ENCODE data around the gene CXCR5. TPM values are rescaled to one million over a fixed set of nuclear protein-coding genes. Genes with fewer than 3 reads are reported as not detected.

The CXCR5 gene
- total and polyA plus RNA-seq, 10 of the 15 experiments (the other 5 are each of a cell fraction or from before 2014, with no cell fraction given): 0.03 to 0.63 (median 0.25) TPM

DNA sequence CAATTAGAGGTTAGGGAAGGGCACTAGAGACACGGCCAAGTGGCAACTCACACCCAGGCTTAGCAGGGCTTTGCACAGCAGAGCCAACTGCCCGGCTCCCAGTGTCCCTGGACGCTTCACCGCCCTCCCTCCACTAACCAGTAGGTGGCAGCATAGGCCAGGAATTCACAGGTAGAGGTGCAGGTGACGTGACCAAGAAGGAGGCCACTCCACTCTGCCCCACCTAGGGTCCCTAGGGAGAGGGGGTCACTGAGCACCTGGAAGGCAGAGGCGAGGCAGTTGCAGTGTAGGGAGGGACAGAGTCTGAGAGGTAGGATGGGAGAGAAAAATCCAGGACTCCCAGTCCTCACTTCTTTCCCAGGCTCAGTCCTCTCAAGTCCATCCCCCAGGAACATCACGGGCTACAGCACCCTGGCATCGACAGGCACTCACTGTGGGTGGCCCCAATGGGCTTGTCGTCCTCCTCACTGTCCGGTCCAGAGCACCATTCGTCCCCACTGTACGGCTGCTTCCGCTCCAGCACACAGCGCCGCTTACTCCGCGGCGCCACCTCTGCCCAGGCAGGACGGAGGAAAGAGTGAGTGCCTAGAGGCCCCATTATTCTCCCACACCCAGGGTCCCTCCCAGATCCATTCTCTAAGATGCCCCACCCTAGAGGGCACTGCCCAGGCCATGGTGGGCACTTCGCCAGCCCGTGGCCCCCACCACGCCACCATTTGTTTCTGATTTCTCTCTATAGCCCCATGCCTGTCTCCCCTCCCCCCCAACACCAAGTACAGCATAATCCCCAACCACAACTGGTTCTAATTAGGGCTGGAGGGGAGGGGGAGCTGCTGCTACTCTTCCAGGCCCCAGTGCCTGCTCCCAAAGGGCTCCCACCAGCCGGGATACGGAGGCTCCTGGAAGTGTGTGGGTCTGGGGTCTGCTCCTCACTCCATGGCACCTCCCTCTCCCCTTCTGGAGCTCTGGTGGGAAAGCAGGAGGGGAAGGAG lies 23.7 kb downstream of the CXCR5 start (continued):
- TF ChIP-seq MEF2B (IDR thresholded peaks at IDR 0.05; ENCODE audit: partially characterized antibody, poor library complexity, severe bottlenecking) (peak; percentile 96), MXI1 (IDR thresholded peaks at IDR 0.05; ENCODE audit: low read depth, low read length) (no peak), ATF7 (IDR thresholded peaks at IDR 0.05; ENCODE audit: low read depth) (peak; percentile 94), KDM1A (IDR thresholded peaks at IDR 0.05; ENCODE audit: borderline replicate concordance) (no peak), ZNF384 (IDR thresholded peaks at IDR 0.05; ENCODE audit: borderline replicate concordance, low read depth, low read length) (no peak), POLR2AphosphoS2 (IDR thresholded peaks at IDR 0.05; ENCODE audit: low read depth, low read length) (no peak), IKZF1 (conservative IDR thresholded peaks at IDR 0.05) (peak; percentile 64; the same call in 1 of the 2 replicates), SMAD1 (IDR thresholded peaks at IDR 0.05; ENCODE audit: low read depth, partially characterized antibody) (no peak), TCF12 (IDR thresholded peaks at IDR 0.05; ENCODE audit: low read depth, low read length) (0 out of 2 replicates have a peak, but pooled peaks have one; percentile 49), BRCA1 (IDR thresholded peaks at IDR 0.05; ENCODE audit: low read depth, low read length) (no peak), NFXL1 (IDR thresholded peaks at IDR 0.05; ENCODE audit: borderline replicate concordance) (no peak), STAT1 (conservative IDR thresholded peaks at IDR 0.05) (no peak), NFYB (IDR thresholded peaks at IDR 0.05; ENCODE audit: insufficient read depth, low read depth, low read length) (no peak), POU2F2 (IDR thresholded peaks at IDR 0.05; ENCODE audit: borderline replicate concordance, low read depth, low read length) (no peak; the same call in 2 of the 3 replicates), RAD51 (IDR thresholded peaks at IDR 0.05) (no peak), CBFB (IDR thresholded peaks at IDR 0.05; ENCODE audit: low read depth) (no peak), EED (IDR thresholded peaks at IDR 0.05; ENCODE audit: low read depth) (no peak), YY1 (IDR thresholded peaks at IDR 0.05; ENCODE audit: low read depth, low read length) (peak; percentile 54; the same call in 1 of the 2 replicates), HDGF (IDR thresholded peaks at IDR 0.05) (peak; percentile 69; the same call in 1 of the 2 replicates), BHLHE40 (IDR thresholded peaks at IDR 0.05; ENCODE audit: borderline replicate concordance in 1 of 2, low read depth in 2 of 2, low read length in 1 of 2) (peak; percentile 56 to 61; a peak in 3 of 4 replicates), SP1 (IDR thresholded peaks at IDR 0.05; ENCODE audit: low read depth, low read length) (no peak)
- TF ChIP-seq, protein P1, sequence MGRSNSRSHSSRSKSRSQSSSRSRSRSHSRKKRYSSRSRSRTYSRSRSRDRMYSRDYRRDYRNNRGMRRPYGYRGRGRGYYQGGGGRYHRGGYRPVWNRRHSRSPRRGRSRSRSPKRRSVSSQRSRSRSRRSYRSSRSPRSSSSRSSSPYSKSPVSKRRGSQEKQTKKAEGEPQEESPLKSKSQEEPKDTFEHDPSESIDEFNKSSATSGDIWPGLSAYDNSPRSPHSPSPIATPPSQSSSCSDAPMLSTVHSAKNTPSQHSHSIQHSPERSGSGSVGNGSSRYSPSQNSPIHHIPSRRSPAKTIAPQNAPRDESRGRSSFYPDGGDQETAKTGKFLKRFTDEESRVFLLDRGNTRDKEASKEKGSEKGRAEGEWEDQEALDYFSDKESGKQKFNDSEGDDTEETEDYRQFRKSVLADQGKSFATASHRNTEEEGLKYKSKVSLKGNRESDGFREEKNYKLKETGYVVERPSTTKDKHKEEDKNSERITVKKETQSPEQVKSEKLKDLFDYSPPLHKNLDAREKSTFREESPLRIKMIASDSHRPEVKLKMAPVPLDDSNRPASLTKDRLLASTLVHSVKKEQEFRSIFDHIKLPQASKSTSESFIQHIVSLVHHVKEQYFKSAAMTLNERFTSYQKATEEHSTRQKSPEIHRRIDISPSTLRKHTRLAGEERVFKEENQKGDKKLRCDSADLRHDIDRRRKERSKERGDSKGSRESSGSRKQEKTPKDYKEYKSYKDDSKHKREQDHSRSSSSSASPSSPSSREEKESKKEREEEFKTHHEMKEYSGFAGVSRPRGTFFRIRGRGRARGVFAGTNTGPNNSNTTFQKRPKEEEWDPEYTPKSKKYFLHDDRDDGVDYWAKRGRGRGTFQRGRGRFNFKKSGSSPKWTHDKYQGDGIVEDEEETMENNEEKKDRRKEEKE (IDR thresholded peaks at IDR 0.05): no peak
- TF ChIP-seq, protein P2, sequence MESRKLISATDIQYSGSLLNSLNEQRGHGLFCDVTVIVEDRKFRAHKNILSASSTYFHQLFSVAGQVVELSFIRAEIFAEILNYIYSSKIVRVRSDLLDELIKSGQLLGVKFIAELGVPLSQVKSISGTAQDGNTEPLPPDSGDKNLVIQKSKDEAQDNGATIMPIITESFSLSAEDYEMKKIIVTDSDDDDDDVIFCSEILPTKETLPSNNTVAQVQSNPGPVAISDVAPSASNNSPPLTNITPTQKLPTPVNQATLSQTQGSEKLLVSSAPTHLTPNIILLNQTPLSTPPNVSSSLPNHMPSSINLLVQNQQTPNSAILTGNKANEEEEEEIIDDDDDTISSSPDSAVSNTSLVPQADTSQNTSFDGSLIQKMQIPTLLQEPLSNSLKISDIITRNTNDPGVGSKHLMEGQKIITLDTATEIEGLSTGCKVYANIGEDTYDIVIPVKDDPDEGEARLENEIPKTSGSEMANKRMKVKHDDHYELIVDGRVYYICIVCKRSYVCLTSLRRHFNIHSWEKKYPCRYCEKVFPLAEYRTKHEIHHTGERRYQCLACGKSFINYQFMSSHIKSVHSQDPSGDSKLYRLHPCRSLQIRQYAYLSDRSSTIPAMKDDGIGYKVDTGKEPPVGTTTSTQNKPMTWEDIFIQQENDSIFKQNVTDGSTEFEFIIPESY (IDR thresholded peaks at IDR 0.05): no peak; the same call in 1 of the 2 replicates
- TF ChIP-seq, protein P3, sequence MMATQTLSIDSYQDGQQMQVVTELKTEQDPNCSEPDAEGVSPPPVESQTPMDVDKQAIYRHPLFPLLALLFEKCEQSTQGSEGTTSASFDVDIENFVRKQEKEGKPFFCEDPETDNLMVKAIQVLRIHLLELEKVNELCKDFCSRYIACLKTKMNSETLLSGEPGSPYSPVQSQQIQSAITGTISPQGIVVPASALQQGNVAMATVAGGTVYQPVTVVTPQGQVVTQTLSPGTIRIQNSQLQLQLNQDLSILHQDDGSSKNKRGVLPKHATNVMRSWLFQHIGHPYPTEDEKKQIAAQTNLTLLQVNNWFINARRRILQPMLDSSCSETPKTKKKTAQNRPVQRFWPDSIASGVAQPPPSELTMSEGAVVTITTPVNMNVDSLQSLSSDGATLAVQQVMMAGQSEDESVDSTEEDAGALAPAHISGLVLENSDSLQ (IDR thresholded peaks at IDR 0.05): no peak
